ENCODE measurements around the gene TRIM66.

The TRIM66 gene

DNA sequence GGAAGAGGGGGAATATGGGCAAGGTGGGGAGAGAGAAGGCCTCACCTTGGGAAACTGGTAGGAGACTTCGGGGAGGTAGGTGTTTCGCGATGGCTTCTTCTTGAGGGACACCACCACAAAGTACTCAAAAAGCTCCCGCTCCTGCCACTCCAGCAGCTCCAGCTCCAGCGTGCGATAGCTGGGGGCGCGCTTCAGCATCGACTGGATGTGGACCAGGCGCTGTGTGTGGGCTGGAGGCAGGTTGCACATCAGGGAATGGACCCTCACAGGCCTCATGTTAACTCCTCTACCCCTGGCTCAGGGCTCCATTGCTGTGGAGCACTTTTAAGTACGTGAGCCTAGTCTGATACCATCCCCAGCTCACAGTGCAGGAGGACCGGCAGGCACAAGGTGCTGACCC lies 30.0 kb upstream of the TRIM66 start:
- TF ChIP-seq, protein P1, sequence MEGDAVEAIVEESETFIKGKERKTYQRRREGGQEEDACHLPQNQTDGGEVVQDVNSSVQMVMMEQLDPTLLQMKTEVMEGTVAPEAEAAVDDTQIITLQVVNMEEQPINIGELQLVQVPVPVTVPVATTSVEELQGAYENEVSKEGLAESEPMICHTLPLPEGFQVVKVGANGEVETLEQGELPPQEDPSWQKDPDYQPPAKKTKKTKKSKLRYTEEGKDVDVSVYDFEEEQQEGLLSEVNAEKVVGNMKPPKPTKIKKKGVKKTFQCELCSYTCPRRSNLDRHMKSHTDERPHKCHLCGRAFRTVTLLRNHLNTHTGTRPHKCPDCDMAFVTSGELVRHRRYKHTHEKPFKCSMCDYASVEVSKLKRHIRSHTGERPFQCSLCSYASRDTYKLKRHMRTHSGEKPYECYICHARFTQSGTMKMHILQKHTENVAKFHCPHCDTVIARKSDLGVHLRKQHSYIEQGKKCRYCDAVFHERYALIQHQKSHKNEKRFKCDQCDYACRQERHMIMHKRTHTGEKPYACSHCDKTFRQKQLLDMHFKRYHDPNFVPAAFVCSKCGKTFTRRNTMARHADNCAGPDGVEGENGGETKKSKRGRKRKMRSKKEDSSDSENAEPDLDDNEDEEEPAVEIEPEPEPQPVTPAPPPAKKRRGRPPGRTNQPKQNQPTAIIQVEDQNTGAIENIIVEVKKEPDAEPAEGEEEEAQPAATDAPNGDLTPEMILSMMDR (IDR thresholded peaks at IDR 0.05): no peak
- H3K27ac Mint-ChIP-seq: no peak overlapping the region
- H3K36me3 Mint-ChIP-seq (ENCODE audit: low read depth): peaks cover 49% of the 10 kb centered on the region

GRCh38 chr11:8711895-8712442 lies 29.5 kb upstream of the TRIM66 start:
- H3K4me3 Mint-ChIP-seq: no peak overlapping the region
- H3K27ac Mint-ChIP-seq: no peak overlapping the region
- H3K4me1 Mint-ChIP-seq: peaks cover 22% of the 10 kb centered on the region
- no peaks in the 10 kb centered on the region for H3K9me3 Mint-ChIP-seq
- no peaks in the 10 kb centered on the region for H3K27me3 Mint-ChIP-seq (ENCODE audit: low read depth, poor library complexity)
- TF ChIP-seq, protein P1 (IDR thresholded peaks at IDR 0.05): no peak
- peaks cover 44% of the 10 kb centered on the region for H3K36me3 Mint-ChIP-seq (ENCODE audit: low read depth)
- no peak for DNase-seq

More for the DNA sequence above, 30.0 kb upstream of the TRIM66 start:
- no peak for DNase-seq
- no peaks in the 10 kb centered on the region for H3K27me3 Mint-ChIP-seq (ENCODE audit: low read depth, poor library complexity)
- H3K4me3 Mint-ChIP-seq: no peak overlapping the region
- H3K4me1 Mint-ChIP-seq: peaks cover 27% of the 10 kb centered on the region
- no peaks in the 10 kb centered on the region for H3K9me3 Mint-ChIP-seq

GRCh38 chr11:8709777-8710176 lies 27.3 kb upstream of the TRIM66 start:
- Mint-ChIP-seq H3K9me3 (no peaks in the 10 kb centered on the region), H3K27me3 (ENCODE audit: low read depth, poor library complexity) (no peaks in the 10 kb centered on the region), H3K4me1 (peaks cover 9% of the 10 kb centered on the region), H3K36me3 (ENCODE audit: low read depth) (peaks cover 51% of the 10 kb centered on the region), H3K27ac (peak overlapping the region; percentile 6), H3K4me3 (no peak overlapping the region)
- TF ChIP-seq, protein P1 (IDR thresholded peaks at IDR 0.05): no peak
- DNase-seq: no peak

DNA sequence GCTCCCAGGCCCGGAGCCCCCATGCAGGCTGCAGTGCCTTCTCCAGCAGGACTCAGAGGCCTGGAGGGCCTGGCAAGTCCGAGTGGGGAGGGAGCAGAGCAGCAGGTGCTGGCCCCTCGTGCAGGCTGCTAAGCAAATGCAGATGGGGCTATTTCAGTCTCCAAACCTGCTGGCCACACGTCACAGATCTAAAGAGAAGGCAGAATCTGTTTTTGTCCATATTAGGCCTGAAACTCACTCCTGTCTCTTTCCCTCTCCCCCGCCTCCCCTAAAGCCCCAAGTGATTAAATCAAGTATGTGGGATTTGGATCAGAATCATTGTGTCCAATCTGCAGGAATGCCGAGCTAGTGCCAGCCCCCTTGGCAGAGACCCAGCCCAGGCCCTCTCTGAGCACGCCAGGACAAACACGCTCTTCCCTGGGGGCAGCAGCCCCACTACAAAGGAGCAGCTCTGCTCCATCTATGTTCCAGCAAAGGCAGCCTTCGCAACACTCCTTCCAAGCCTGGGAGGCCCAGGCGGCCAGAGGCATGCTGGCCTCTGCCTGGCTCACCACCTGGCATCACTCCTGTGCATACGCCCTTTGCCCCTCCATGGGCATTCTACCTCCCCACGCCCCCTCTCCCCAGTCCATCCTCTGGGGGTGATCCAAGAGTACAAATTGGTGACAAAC lies 26.7 kb upstream of the TRIM66 start:
- peaks cover 45% of the 10 kb centered on the region for H3K36me3 Mint-ChIP-seq (ENCODE audit: low read depth)
- no peak overlapping the region for H3K4me3 Mint-ChIP-seq
- H3K4me1 Mint-ChIP-seq: peaks cover 9% of the 10 kb centered on the region
- no peak for DNase-seq
- H3K27me3 Mint-ChIP-seq (ENCODE audit: low read depth, poor library complexity): no peaks in the 10 kb centered on the region
- H3K9me3 Mint-ChIP-seq: no peaks in the 10 kb centered on the region
- peak overlapping the region; percentile 84 for H3K27ac Mint-ChIP-seq
- TF ChIP-seq, protein P1 (IDR thresholded peaks at IDR 0.05): no peak

DNA sequence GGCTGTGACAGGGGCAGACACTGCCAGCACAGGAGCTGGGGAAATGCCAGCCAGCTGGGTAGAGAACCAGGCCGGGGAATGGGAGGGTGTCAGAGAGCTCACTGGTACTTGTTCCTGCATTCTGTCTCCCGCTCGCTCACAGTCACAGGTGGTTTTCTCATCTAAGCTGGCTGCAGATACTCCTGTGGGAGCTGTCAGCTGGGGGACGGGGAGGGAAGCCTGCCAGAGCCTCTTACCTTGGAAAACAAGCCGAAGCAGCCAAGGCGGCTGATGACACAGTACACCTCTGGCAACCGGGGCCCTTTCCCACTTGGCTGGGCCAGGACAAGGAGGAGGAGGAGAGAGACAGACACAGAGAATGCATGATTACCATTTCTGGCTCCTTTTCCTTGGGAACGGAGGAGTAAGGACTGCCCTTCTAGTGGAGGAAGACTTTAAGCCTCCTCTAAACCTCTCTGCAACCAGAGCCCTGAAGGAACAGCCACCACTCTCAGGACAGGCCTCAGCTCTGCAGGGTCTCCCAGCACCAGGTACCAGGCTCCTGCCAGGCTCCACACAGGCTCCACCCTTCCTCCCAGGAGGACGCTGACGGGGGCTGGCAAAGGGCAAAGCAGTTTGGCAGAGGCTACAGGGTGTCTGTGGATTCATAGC lies 25.2 kb upstream of the TRIM66 start:
- no peak for DNase-seq
- peak overlapping the region; percentile 83 for H3K27ac Mint-ChIP-seq

More for the DNA sequence above, 25.2 kb upstream of the TRIM66 start:
- Mint-ChIP-seq H3K4me3 (no peak overlapping the region), H3K27me3 (ENCODE audit: low read depth, poor library complexity) (no peaks in the 10 kb centered on the region), H3K4me1 (peaks cover 9% of the 10 kb centered on the region), H3K9me3 (no peaks in the 10 kb centered on the region), H3K36me3 (ENCODE audit: low read depth) (peaks cover 44% of the 10 kb centered on the region)
- TF ChIP-seq, protein P1 (IDR thresholded peaks at IDR 0.05): no peak

Data from nephron progenitor cell (in vitro differentiated cells).